Colonic mucosa (tissue), 4 donors: ENCODE data around the gene POC1A. TPM values are rescaled to one million over a fixed set of nuclear protein-coding genes. Genes with fewer than 3 reads are reported as not detected.
A peak's percentile ranks its signal among the peaks of the same experiment; 100 is the strongest.

Source experiments
- DNase-seq: peaks from one replicate; pipeline ENCODE4 v3.0.0-alpha.2; 2020
- H3K27ac ChIP-seq: fragments of 200-600 bp; one replicate; pipeline ENCODE4 v1.8.0; 2021
- H3K27me3 ChIP-seq: fragments of 200-600 bp; one replicate; pipeline ENCODE4 v1.8.0; 2021
- H3K36me3 ChIP-seq: fragments of 200-600 bp; one replicate; pipeline ENCODE4 v1.8.0; 2021
- H3K4me1 ChIP-seq: fragments of 200-600 bp; one replicate; pipeline ENCODE4 v1.8.0; 2021; ENCODE audit warnings: mild to moderate bottlenecking
- H3K4me3 ChIP-seq: fragments of 200-600 bp; one replicate; pipeline ENCODE4 v1.8.0; 2021
- H3K9ac ChIP-seq, 2 donors: one replicate each; pipeline ENCODE4 v1.7.0; 2013; ENCODE audit warnings: control low read depth in 2 of 2, low read depth in 2 of 2, low read length in 2 of 2
- H3K9me3 ChIP-seq: fragments of 200-600 bp; one replicate; pipeline ENCODE4 v1.8.0; 2021
- CTCF ChIP-seq: fragments of 200-600 bp; IDR thresholded peaks from one replicate; pipeline ENCODE4 v1.8.0; 2022; ENCODE audit warnings: antibody characterized with exemption, mild to moderate bottlenecking
- intact Hi-C: fragments of 100-400 bp; cut with DNase I; formaldehyde crosslinking; loops from one replicate; pipeline ENCODE4 v1.14.1; 2022
- total RNA-seq, 2 donors: library from RNA; stranded (reverse); fragmentation: NEBNext Ultra II Directional in 1 of 2; extraction: Animal tissue kit (Norgen Biotek cat#: 25700) in 1 of 2; gene quantifications; one replicate each; pipeline ENCODE4 v1.2.1, GENCODE V29; 2021
- donor health status: healthy.
- donor health status: DM: no; HTN: no; CAD: no.
- donor health status: DM: no; HTN: no; CAD: no.

The POC1A gene
- total RNA-seq, 2 donors from 2014 or later: 7.6 to 33.7 TPM

DNA sequence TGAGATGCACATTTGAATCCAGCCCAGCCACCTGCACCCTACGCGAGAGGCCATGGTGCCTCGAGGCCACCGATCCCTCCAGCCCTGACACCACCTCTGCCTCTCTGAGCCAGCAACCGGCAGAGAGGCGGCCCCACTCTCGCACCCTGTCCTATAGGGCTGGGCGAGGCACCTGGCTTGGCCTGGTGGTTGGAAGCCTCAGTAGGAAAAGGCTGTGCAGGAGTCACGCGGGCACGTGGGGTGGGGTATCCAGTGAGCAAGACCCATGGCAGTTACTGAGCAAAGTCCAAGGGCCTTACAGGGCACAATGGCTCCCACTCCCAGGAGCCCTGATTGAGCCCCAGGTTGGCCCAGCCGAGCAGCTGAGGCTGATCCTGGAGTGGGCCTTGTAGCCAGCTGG is 85.5 kb downstream of the POC1A start:
- no peak for TF ChIP-seq CTCF
- Histone ChIP-seq H3K4me1 (no peaks in the 10 kb centered on the region), H3K27me3 (no peaks in the 10 kb centered on the region), H3K9ac (no peak overlapping the region), H3K4me3 (no peak overlapping the region), H3K36me3 (no peaks in the 10 kb centered on the region), H3K27ac (no peak overlapping the region), H3K9me3 (no peaks in the 10 kb centered on the region)
- intact Hi-C loops: no loop called here
- peak; percentile 25 for DNase-seq

DNA sequence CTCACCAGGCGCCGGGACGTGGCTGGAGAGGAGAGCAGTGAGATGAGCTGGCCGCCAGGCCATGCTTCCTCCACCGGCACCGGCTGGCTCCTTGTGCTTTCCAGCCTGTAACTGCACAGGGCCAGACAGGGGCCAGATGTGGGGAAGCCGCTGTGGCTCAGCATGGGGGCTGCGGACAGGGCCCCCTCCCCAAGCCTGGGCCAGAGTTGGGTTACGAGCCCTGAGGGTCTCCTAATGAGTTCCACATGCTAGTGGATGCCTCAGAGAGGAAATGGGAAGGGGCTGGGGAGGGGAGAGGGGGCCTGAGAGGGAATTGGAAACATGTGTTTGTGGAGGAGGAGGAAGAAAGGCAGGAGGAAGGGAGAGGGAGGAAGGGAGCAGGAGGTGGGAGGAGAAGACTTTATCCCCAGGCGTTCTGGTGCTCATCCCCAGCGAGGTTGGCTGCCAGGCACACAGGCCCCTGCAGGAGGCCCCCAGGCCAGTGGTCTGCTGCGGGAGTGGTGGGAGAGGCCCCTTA is 86.1 kb downstream of the POC1A start:
- H3K36me3 ChIP-seq: no peaks in the 10 kb centered on the region
- H3K27me3 ChIP-seq: no peaks in the 10 kb centered on the region
- no peak for TF ChIP-seq CTCF
- H3K9me3 ChIP-seq: no peaks in the 10 kb centered on the region
- intact Hi-C loops: no loop called here
- no peak overlapping the region for H3K4me3 ChIP-seq
- H3K27ac ChIP-seq: no peak overlapping the region
- H3K9ac ChIP-seq: no peak overlapping the region
- no peak for DNase-seq
- H3K4me1 ChIP-seq: no peaks in the 10 kb centered on the region

DNA sequence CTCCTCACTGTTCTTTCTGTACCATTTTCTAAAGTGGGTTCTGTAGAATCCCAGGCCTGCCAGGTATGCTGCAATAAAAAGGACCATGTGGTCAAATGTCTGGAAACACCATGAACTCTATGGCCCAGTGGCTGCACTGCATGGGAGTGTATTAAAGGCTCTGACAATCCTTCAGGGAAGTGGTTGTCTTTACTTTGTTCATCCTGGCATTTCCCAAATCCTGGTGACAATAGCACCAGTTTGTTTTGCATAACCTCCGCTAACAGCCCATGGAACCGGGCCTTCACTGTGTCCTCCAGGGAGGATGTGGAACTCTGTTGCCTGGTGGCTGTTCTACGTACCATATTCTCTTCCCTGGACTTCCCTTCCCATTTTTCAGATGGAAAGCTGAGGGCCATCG is 86.7 kb downstream of the POC1A start:
- no peak overlapping the region for H3K4me3 ChIP-seq
- no peak overlapping the region for H3K27ac ChIP-seq
- no peaks in the 10 kb centered on the region for H3K27me3 ChIP-seq
- H3K36me3 ChIP-seq: no peaks in the 10 kb centered on the region
- no peak overlapping the region for H3K9ac ChIP-seq
- H3K4me1 ChIP-seq: no peaks in the 10 kb centered on the region
- no peaks in the 10 kb centered on the region for H3K9me3 ChIP-seq
- TF ChIP-seq CTCF: no peak
- intact Hi-C loops: no loop called here
- DNase-seq: no peak

GRCh38 chr3:52067046-52067445 is 87.2 kb downstream of the POC1A start:
- H3K27ac ChIP-seq: no peak overlapping the region

DNA sequence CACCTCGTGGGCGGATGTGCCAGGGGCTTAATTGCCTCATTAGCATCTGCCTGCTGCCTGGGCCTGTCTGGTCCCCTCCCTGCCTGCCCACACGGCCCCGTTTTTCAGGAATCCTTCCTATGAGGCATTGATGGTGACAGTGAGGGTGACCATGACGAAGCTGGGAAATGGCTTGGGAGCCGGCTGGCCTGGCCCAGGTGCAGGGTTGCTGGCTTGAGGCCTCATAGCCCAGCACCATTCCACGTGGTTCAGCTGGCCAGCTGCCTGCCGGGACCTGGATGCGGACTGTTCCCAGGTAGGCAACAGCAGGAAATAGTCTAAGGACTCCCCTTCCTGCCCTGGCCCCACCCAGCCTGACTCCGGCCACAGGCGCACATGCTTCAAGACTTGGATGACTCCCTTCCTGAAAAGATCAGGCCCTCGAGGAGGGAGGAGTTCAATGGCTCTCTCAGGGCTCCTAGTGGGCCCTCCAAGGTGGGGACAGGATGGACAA is 88.9 kb downstream of the POC1A start:
- no peaks in the 10 kb centered on the region for H3K4me1 ChIP-seq

More at GRCh38 chr3:52067046-52067445, 87.2 kb downstream of the POC1A start:
- DNase-seq: no peak
- no peak overlapping the region for H3K4me3 ChIP-seq
- intact Hi-C loops: no loop called here
- H3K9ac ChIP-seq: no peak overlapping the region
- no peaks in the 10 kb centered on the region for H3K27me3 ChIP-seq
- no peaks in the 10 kb centered on the region for H3K36me3 ChIP-seq
- TF ChIP-seq CTCF: no peak
- H3K9me3 ChIP-seq: no peaks in the 10 kb centered on the region
- no peaks in the 10 kb centered on the region for H3K4me1 ChIP-seq

More for the DNA sequence above, 88.9 kb downstream of the POC1A start:
- H3K4me3 ChIP-seq: no peak overlapping the region
- no peak for TF ChIP-seq CTCF
- H3K9me3 ChIP-seq: no peaks in the 10 kb centered on the region
- no peak overlapping the region for H3K27ac ChIP-seq
- peak; percentile 53 for DNase-seq
- H3K36me3 ChIP-seq: no peaks in the 10 kb centered on the region
- intact Hi-C loops: no loop called here
- H3K27me3 ChIP-seq: no peaks in the 10 kb centered on the region
- H3K9ac ChIP-seq: no peak overlapping the region
